Activated CD8-positive, alpha-beta T cell treated with anti-CD3 and anti-CD28 coated beads, Interleukin-2, amount 10 ng/mL, durations not matched to agents 7 days and 5 days (primary cell): Measurements from ENCODE around the gene TRPC5OS. TPM values are rescaled to one million over a fixed set of nuclear protein-coding genes. Genes with fewer than 3 reads are reported as not detected.

ENCODE experiments used
- ATAC-seq: fragments of 150-1000 bp; cut with Tn5 transposase; one replicate; pipeline ENCODE4 v1.10.0; 2021; ENCODE audit warnings: moderate library complexity
- CTCF ChIA-PET: fragments of 350-600 bp; sonication (Branson Sonifier 250); formaldehyde crosslinking; loops from one replicate; lab custom pipeline; 2021; ENCODE audit warnings: antibody characterized with exemption; lab: Charles Lee
- POLR2A ChIA-PET: fragments of 350-600 bp; sonication (Branson Sonifier 250); formaldehyde crosslinking; loops from one replicate; lab custom pipeline; 2021; ENCODE audit warnings: antibody characterized with exemption; lab: Charles Lee
- DNase-seq: peaks from one replicate; pipeline ENCODE4 v3.0.0-alpha.2; 2020
- H3K27ac Mint-ChIP-seq: one replicate; pipeline ENCODE4 v1.8.0; 2021; ENCODE audit warnings: mild to moderate bottlenecking, mixed read lengths
- H3K27me3 Mint-ChIP-seq: one replicate; pipeline ENCODE4 v1.8.0; 2021; ENCODE audit warnings: low read depth, mixed read lengths
- H3K36me3 Mint-ChIP-seq: one replicate; pipeline ENCODE4 v1.8.0; 2021; ENCODE audit warnings: low read depth, mixed read lengths
- H3K4me1 Mint-ChIP-seq: one replicate; pipeline ENCODE4 v1.8.0; 2021; ENCODE audit warnings: low read depth, mixed read lengths
- H3K4me3 Mint-ChIP-seq: one replicate; pipeline ENCODE4 v1.8.0; 2021; ENCODE audit warnings: mild to moderate bottlenecking, mixed read lengths
- H3K9me3 Mint-ChIP-seq: one replicate; pipeline ENCODE4 v1.8.0; 2022; ENCODE audit warnings: mixed read lengths; ENCODE audit not compliant: insufficient read depth
- total RNA-seq, 2 experiments: library from RNA; stranded (reverse); gene quantifications; one replicate each; pipeline ENCODE4 v1.2.3, GENCODE V29; 2021

TRPC5OS gene
- not detected for total RNA-seq

GRCh38 chrX:111875881-111876280 lies at the start of gene TRPC5OS:
TSS of gene TRPC5OS (plus strand) at chrX:111876181. CDS start at chrX:111901850, 25,669 bp downstream.
- Mint-ChIP-seq H3K9me3 (no peaks in the 10 kb centered on the region), H3K36me3 (no peaks in the 10 kb centered on the region), H3K27me3 (no peaks in the 10 kb centered on the region), H3K4me3 (no peak within 1 kb of the TSS), H3K27ac (no peak within 1 kb of the TSS), H3K4me1 (no peaks in the 10 kb centered on the region)
- DNase-seq (no peak), ATAC-seq (no peak)
- CTCF ChIA-PET: no interaction called here
- POLR2A ChIA-PET: interaction anchor here (0.6 kb wide), 1 partner anchor 190 kb away, joined by 4 read pairs; no protein-coding TSS in a partner anchor

- Mint-ChIP-seq H3K27ac (no peak overlapping the region), H3K4me1 (no peaks in the 10 kb centered on the region), H3K4me3 (no peak overlapping the region), H3K27me3 (no peaks in the 10 kb centered on the region), H3K36me3 (no peaks in the 10 kb centered on the region), H3K9me3 (no peaks in the 10 kb centered on the region)
- ChIA-PET POLR2A (no interaction called here), CTCF (no interaction called here)
- DNase-seq (no peak), ATAC-seq (no peak)
These were observed 46.6 kb upstream of the TRPC5OS start for GRCh38 chrX:111829345-111829744.

- no peaks in the 10 kb centered on the region for H3K36me3 Mint-ChIP-seq
- ATAC-seq (no peak), DNase-seq (no peak)
- H3K27me3 Mint-ChIP-seq: no peaks in the 10 kb centered on the region
- no peak overlapping the region for H3K4me3 Mint-ChIP-seq
- ChIA-PET CTCF (no interaction called here), POLR2A (no interaction called here)
- H3K9me3 Mint-ChIP-seq: no peaks in the 10 kb centered on the region
- no peak overlapping the region for H3K27ac Mint-ChIP-seq
- no peaks in the 10 kb centered on the region for H3K4me1 Mint-ChIP-seq
These were observed 45.4 kb upstream of the TRPC5OS start for GRCh38 chrX:111830571-111830970.

- Mint-ChIP-seq H3K4me1 (no peaks in the 10 kb centered on the region), H3K27ac (no peak overlapping the region), H3K4me3 (no peak overlapping the region), H3K36me3 (no peaks in the 10 kb centered on the region), H3K27me3 (no peaks in the 10 kb centered on the region), H3K9me3 (no peaks in the 10 kb centered on the region)
- ChIA-PET POLR2A (no interaction called here), CTCF (no interaction called here)
- DNase-seq (no peak), ATAC-seq (no peak)
These were observed 44.6 kb upstream of the TRPC5OS start for GRCh38 chrX:111831343-111831742.

GRCh38 chrX:111837197-111837596 lies 38.8 kb upstream of the TRPC5OS start:
- CTCF ChIA-PET: no interaction called here
- Mint-ChIP-seq H3K27ac (no peak overlapping the region), H3K9me3 (no peaks in the 10 kb centered on the region), H3K4me3 (no peak overlapping the region), H3K27me3 (no peaks in the 10 kb centered on the region), H3K4me1 (no peaks in the 10 kb centered on the region), H3K36me3 (no peaks in the 10 kb centered on the region)
- ATAC-seq (no peak), DNase-seq (no peak)
- POLR2A ChIA-PET: no interaction called here

GRCh38 chrX:111847491-111848133 lies 28.4 kb upstream of the TRPC5OS start:
- no peaks in the 10 kb centered on the region for H3K36me3 Mint-ChIP-seq
- H3K4me3 Mint-ChIP-seq: no peak overlapping the region
- no peaks in the 10 kb centered on the region for H3K4me1 Mint-ChIP-seq
- POLR2A ChIA-PET: no interaction called here
- H3K9me3 Mint-ChIP-seq: no peaks in the 10 kb centered on the region
- no peaks in the 10 kb centered on the region for H3K27me3 Mint-ChIP-seq
- no peak overlapping the region for H3K27ac Mint-ChIP-seq
- no peak for DNase-seq
- CTCF ChIA-PET: no interaction called here
- ATAC-seq: no peak

- ChIA-PET CTCF (interaction anchor here (0.6 kb wide), 1 partner anchor 21 kb away, joined by 3 read pairs; no protein-coding TSS in a partner anchor), POLR2A (no interaction called here)
- no peak for DNase-seq
- H3K27ac Mint-ChIP-seq: no peak overlapping the region
- no peaks in the 10 kb centered on the region for H3K36me3 Mint-ChIP-seq
- no peaks in the 10 kb centered on the region for H3K9me3 Mint-ChIP-seq
- H3K4me3 Mint-ChIP-seq: no peak overlapping the region
- ATAC-seq: no peak
- H3K4me1 Mint-ChIP-seq: no peaks in the 10 kb centered on the region
- no peaks in the 10 kb centered on the region for H3K27me3 Mint-ChIP-seq
These were observed 27.4 kb upstream of the TRPC5OS start for GRCh38 chrX:111848541-111848940.

- CTCF ChIA-PET: no interaction called here
- DNase-seq (no peak), ATAC-seq (no peak)
- no peak overlapping the region for H3K4me3 Mint-ChIP-seq
- POLR2A ChIA-PET: no interaction called here
- H3K4me1 Mint-ChIP-seq: no peaks in the 10 kb centered on the region
- H3K27me3 Mint-ChIP-seq: no peaks in the 10 kb centered on the region
- H3K9me3 Mint-ChIP-seq: no peaks in the 10 kb centered on the region
- H3K36me3 Mint-ChIP-seq: no peaks in the 10 kb centered on the region
- no peak overlapping the region for H3K27ac Mint-ChIP-seq
These were observed 25.0 kb upstream of the TRPC5OS start for GRCh38 chrX:111850975-111851374.

GRCh38 chrX:111854556-111855490 lies 21.2 kb upstream of the TRPC5OS start:
- DNase-seq: no peak
- Mint-ChIP-seq H3K4me3 (no peak overlapping the region), H3K27me3 (no peaks in the 10 kb centered on the region), H3K9me3 (no peaks in the 10 kb centered on the region), H3K36me3 (no peaks in the 10 kb centered on the region), H3K4me1 (no peaks in the 10 kb centered on the region), H3K27ac (no peak overlapping the region)
- no peak for ATAC-seq
- CTCF ChIA-PET: no interaction called here
- POLR2A ChIA-PET: no interaction called here

- CTCF ChIA-PET: no interaction called here
- Mint-ChIP-seq H3K36me3 (no peaks in the 10 kb centered on the region), H3K4me3 (no peak overlapping the region), H3K27ac (no peak overlapping the region), H3K4me1 (no peaks in the 10 kb centered on the region), H3K9me3 (no peaks in the 10 kb centered on the region), H3K27me3 (no peaks in the 10 kb centered on the region)
- no peak for ATAC-seq
- POLR2A ChIA-PET: no interaction called here
- no peak for DNase-seq
These were observed 18.4 kb upstream of the TRPC5OS start for GRCh38 chrX:111857534-111858060.

GRCh38 chrX:111861605-111862004 lies 14.4 kb upstream of the TRPC5OS start:
- no peaks in the 10 kb centered on the region for H3K9me3 Mint-ChIP-seq
- ChIA-PET CTCF (no interaction called here), POLR2A (no interaction called here)
- H3K4me1 Mint-ChIP-seq: no peaks in the 10 kb centered on the region
- no peak overlapping the region for H3K4me3 Mint-ChIP-seq
- DNase-seq (no peak), ATAC-seq (no peak)
- no peaks in the 10 kb centered on the region for H3K27me3 Mint-ChIP-seq
- no peaks in the 10 kb centered on the region for H3K36me3 Mint-ChIP-seq
- H3K27ac Mint-ChIP-seq: no peak overlapping the region

GRCh38 chrX:111867236-111867635 lies 8.7 kb upstream of the TRPC5OS start:
- DNase-seq (no peak), ATAC-seq (no peak)
- Mint-ChIP-seq H3K27me3 (peaks cover 5% of the 10 kb centered on the region), H3K36me3 (no peaks in the 10 kb centered on the region), H3K9me3 (no peaks in the 10 kb centered on the region), H3K4me1 (peaks cover 2% of the 10 kb centered on the region), H3K27ac (no peak overlapping the region), H3K4me3 (no peak overlapping the region)
- ChIA-PET POLR2A (no interaction called here), CTCF (no interaction called here)
